ENCODE results near the gene PYM1.
"Not testable (repeated sequence)": the region's sequence is repeated elsewhere in the genome, so short reads cannot be mapped to it uniquely, and the experiment has no call there.

Gene PYM1

GRCh38 chr12:55938826-55939501 lies 11.3 kb upstream of the PYM1 start:
- DNase-seq (ENCODE audit: low spot score): no peak

GRCh38 chr12:55937981-55938380 lies 10.3 kb upstream of the PYM1 start:
- DNase-seq (ENCODE audit: low spot score): no peak

- DNase-seq (ENCODE audit: low spot score): no peak
These were observed 8.1 kb upstream of the PYM1 start for GRCh38 chr12:55935738-55936151.

DNA sequence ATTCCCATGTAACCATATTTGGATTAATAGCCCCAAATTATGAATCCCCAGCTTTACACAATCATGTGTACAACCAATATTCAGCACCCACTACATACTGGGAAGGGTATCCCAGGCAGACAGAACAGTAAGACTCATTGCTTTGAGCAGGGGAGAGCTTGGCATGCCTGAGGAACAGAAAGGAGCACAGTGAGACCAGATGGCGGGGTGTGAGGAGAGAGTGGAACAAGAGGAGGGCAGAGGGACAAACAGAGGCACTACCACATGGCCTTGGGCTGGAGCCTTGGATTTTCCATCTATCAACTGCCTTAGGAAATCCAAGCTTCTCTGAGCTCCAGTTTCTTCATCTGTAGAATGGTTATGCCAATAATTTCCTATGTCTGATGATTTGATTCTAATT lies 7.1 kb upstream of the PYM1 start:
- DNase-seq (ENCODE audit: low spot score): no peak

DNA sequence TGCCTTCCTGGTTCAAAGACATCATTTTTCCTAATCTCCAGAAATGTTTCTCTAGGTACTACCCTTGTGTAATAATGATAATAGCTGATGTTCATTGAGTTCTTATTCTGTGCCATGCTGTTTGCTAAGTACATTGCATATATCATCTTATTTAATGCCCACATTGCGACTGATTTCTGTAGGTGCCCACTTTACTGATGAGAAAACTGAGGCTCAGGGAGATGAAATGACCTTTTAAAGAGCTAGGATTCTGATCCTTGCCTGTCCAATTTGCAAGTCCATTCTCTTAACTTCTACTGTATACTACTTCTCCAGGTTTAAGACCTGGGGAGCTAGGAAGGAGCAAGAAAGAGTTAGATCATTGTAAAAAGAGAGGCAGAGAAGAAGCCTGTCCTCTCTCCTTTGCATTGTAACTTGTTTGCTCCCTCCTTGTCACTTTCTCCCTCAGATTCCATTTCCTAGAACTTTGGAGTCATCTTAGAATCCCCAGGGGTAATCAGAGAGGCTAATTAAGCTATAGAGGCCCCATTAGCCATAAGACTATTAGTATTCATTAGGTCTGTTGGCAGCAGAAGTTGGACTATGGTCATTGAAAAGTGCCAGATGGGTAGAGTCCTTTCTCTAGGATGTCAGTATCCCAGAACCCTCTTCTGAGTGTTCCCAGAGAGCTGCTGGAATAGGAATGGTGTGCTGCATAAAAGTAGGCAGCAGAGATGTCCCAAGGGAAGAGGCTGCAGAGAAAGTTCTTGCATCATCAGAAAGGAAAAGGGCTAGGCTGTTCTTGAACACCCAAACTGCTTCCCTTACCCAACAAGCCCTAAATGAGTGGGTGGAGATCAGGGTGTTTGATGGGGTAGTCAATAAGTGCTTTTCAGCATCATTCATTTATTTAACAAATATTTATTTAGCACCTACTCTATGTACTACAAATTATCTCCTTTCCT lies 6.4 kb upstream of the PYM1 start:
- DNase-seq (ENCODE audit: low spot score): no peak

DNA sequence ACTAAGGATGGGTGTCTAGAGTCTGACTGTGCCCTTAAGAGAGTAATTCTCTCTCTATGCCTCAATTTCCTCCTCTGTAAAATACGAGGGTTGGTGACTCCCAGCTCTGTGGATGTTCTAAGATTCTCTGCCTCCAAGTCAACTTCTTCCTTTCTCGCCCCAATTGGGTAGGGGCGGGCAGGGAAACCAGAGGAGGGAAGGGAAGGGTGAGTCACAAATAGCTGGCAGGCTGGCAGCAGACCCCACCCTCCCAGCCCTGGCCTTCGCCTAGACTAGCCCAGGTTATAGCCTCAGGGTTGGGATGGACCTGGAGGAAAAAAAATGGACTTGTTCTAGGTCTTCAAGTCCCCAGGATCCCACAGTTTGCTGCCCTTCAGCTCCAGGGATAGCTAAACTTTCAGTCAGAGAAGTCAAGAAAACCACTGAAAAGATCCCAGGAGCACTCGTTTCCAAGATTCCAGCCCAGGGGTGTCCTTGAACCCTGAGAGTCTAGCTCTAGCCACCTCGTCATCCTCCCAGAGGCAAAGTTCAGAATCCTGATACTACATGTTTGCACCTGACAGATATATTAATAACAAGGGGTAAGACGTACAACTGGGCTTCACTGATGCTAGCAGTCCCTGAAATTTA lies 5.6 kb upstream of the PYM1 start:
- no peak for DNase-seq (ENCODE audit: low spot score)

GRCh38 chr12:55932551-55932910 lies 4.8 kb upstream of the PYM1 start:
- no peak for DNase-seq (ENCODE audit: low spot score)

GRCh38 chr12:55931780-55932550 lies 4.3 kb upstream of the PYM1 start:
- peak; percentile 63 for DNase-seq (ENCODE audit: low spot score)

DNA sequence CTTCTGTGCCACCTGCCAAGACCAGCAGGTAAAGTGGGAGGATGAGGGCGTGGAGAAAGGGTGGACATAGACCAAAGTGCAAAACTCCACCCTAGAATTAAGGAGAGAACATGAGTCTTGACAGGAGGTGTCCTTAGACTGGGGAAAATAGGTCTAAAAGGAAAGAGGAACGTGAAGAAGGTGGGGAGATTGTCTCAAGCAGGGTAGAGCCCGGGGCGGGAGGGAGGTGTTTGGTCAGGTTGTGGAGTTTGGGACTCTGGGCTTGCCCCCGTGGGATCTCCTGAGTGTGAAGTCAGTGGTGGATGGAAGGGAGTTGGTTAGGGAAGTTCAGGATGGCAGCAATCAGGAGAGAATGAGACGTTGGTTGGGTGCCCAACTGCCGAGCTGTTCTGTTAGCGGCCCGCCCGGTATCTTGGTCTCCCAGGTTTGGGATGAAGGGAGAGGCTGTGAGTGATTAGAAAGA lies 3.7 kb upstream of the PYM1 start:
- DNase-seq (ENCODE audit: low spot score): no peak

DNA sequence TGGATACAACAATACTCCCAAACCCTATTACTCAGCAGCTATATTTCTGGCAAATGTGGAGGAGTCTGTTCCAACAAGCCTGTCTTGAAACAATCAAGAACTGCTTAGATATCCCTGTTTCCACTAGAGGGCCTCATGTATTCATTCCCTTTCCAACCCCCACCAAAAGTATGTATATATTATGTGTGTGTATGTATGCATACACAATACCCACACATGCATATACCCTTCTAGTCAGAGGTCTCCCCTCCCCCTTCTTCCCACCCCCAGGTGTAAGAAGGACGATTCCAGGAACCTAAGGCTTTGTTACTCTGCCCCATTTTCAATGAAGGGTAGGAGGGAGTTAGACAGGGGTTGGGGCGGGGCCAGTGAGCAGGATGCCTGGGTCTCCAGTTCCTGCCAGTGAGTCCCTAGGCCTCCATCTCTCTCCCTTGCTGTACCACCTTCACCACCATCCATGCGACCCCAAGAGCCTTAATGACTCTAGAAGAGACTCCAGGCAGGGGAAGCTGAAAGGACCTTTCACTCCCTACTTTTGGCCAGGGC lies 3.1 kb upstream of the PYM1 start, which contains the start of gene DGKA:
Gene DGKA, plus strand, starts transcription at position 392 of the 546 bp plus-strand sequence. CDS start 5,342 bp downstream, outside the sequence.
- DNase-seq (ENCODE audit: low spot score): peak; percentile 53

- no peak for DNase-seq (ENCODE audit: low spot score)
These were observed 1.7 kb upstream of the PYM1 start for GRCh38 chr12:55929306-55929791.

- peak; percentile 95 for DNase-seq (ENCODE audit: low spot score)
These were observed 731 bp downstream of the PYM1 start for GRCh38 chr12:55926738-55927587.

GRCh38 chr12:55925870-55926737 lies 1.6 kb downstream of the PYM1 start:
- no peak for DNase-seq (ENCODE audit: low spot score)

DNA sequence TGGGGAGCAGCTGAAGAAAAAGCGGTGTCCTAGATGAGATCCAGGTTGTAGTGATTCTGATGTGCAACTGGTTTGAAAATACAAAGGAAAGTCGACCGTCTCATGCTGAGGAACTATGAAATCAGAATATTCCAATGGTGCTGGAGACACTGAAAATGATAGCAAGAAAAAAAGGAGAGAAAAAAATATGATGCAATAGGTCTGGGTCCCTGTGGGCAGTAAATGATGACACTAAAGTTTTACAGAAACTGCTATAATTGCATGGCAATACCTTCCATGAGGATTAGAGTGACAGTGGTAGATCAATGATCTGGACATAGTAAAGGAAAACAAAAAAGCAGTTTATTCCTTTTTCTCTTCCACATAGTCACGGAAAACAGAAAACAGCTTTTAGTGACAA lies 2.3 kb downstream of the PYM1 start:
- no peak for DNase-seq (ENCODE audit: low spot score)

GRCh38 chr12:55923648-55924047 lies 4.0 kb downstream of the PYM1 start:
- DNase-seq (ENCODE audit: low spot score): not testable (repeated sequence)

DNA sequence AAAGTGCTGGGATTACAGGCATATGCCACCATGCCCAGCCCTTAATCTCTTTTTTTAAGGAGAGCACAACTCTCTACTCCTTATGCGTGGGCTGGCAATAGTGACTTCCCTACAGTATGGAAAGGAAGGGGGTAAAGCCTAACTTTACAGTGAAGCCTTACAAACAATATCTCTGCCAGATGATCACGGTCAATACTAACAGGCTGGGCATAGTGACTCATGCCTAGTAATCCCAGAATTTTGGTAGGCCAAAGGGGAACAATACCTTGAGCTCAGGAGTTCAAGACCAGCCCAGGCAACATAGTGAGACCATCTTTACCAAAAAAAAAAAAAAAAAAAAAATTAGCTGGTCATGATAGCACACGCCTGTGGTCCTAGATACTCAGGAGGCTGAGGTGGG lies 5.6 kb downstream of the PYM1 start:
- no peak for DNase-seq (ENCODE audit: low spot score)

DNA sequence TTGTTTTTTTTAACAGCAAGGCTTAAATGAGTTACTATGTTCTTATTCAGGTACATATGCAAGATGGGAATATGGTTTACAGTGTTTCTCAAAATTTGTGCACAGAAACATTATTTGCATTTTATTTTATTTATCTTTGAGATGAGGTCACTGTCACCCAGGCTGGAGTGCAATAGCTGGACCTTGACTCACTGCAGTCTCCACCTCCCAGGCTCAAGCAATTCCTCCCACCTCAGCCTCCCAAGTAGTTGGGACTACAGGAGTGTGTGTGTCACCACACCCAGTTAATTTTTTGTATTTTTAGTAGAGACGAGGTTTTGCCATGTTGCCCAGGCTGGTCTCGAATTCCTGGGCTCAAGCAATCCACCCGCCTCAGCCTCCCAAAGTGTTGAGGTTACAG lies 8.7 kb downstream of the PYM1 start:
- not testable (repeated sequence) for DNase-seq (ENCODE audit: low spot score)

DNA sequence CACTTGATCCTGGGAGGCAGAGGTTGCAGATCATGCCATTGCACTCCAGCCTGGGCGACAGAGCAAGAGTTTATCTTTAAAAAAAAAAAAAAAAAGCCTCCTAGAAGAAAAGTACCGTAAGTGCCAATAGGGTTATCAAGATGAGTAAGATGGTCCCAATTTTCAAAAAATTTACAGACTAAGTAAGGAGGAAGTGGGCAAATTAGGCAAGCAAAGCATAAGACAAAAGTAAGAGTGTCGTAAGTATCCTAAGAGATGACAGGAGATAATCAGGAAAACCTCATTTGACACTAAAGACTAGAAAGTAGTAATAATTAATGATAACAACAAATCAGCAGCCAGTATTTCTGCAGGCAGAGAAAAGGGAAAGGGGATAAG lies 12.2 kb downstream of the PYM1 start:
- no peak for DNase-seq (ENCODE audit: low spot score)

DNA sequence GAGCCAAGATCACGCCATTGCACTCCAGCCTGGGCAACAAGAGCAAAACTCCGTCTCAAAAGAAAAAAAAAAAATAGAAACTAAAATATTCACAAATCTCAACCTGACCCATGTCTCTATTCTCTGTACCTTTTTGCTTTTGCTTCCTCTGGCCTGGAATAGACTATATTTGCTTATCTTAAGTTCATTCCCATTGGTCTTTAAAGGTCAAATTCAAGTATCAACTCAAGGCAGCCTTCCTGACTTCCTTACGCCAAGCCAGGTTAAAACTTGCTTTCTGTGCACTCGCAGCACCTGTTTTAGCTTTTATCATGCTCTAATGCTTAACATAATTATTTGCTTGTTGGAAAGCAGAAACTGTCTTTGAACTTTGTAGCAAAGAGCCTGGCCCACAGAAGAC lies 14.8 kb downstream of the PYM1 start:
- DNase-seq (ENCODE audit: low spot score): no peak

- DNase-seq (ENCODE audit: low spot score): no peak
These were observed 18.2 kb downstream of the PYM1 start for GRCh38 chr12:55909513-55909884.

Data from D341Med (cell line).